8988T (cell line): ENCODE results near the gene MED13L.

Experiments used
- DNase-seq: peaks from one replicate; pipeline ENCODE4 v3.0.0; 2011

Gene MED13L

GRCh38 chr12:115930336-115930735 is 347.2 kb downstream of the MED13L start:
- no peak for DNase-seq

GRCh38 chr12:115926037-115926670 is 351.3 kb downstream of the MED13L start:
- DNase-seq = no peak

GRCh38 chr12:115923851-115924250 is 353.6 kb downstream of the MED13L start:
- DNase-seq = no peak

- DNase-seq = no peak
Observed at GRCh38 chr12:115922952-115923564, 354.4 kb downstream of the MED13L start.

GRCh38 chr12:115920395-115921183 is 356.9 kb downstream of the MED13L start:
- no peak for DNase-seq

GRCh38 chr12:115918763-115919162 is 358.7 kb downstream of the MED13L start:
- no peak for DNase-seq

GRCh38 chr12:115916910-115917668 is 360.4 kb downstream of the MED13L start:
- peak; percentile 56 for DNase-seq

- DNase-seq = no peak
Observed at GRCh38 chr12:115914122-115914521, 363.4 kb downstream of the MED13L start.

- DNase-seq = no peak
Observed at GRCh38 chr12:115912440-115912839, 365.1 kb downstream of the MED13L start.

GRCh38 chr12:115911360-115911759 is 366.1 kb downstream of the MED13L start:
- DNase-seq = no peak

GRCh38 chr12:115910057-115910456 is 367.4 kb downstream of the MED13L start:
- no peak for DNase-seq
